Ovary (tissue), 9 donors: Measurements from ENCODE around the gene SRMS. TPM values are rescaled to one million over a fixed set of nuclear protein-coding genes. Genes with fewer than 3 reads are reported as not detected.

ENCODE experiments used
- DNase-seq, 5 donors: peaks; one replicate each; pipeline ENCODE4 v3.0.0-alpha.2; 2019 to 2020
- H3K27ac ChIP-seq, 2 donors: fragments of 200-600 bp; one replicate each; pipeline versions ENCODE4 v1.5.1 to v1.8.0; 2019 to 2022
- H3K27me3 ChIP-seq: fragments of 200-600 bp; one replicate; pipeline ENCODE4 v1.8.0; 2022
- H3K36me3 ChIP-seq: fragments of 200-600 bp; sonication (generic); one replicate; pipeline ENCODE4 v1.5.1; 2019
- H3K4me1 ChIP-seq: one replicate; pipeline ENCODE4 v1.8.1; 2013; ENCODE audit warnings: mild to moderate bottlenecking, moderate library complexity; ENCODE audit not compliant: insufficient read depth
- H3K4me3 ChIP-seq: fragments of 200-600 bp; sonication (generic); one replicate; pipeline ENCODE4 v1.5.1; 2017
- H3K9me3 ChIP-seq, 2 donors: fragments of 200-600 bp in 1 of 2; sonication (generic) in 1 of 2; one replicate each; pipeline versions ENCODE4 v1.5.1 to v1.8.1; 2013 to 2019; ENCODE audit warnings: mild to moderate bottlenecking in 1 of 2, moderate library complexity in 1 of 2
- EP300 ChIP-seq: sonication (generic); formaldehyde crosslinking; IDR thresholded peaks from one replicate; pipeline ENCODE4 v1.6.1; 2017; ENCODE audit warnings: antibody characterized with exemption
- POLR2A ChIP-seq: fragments of 450-650 bp; IDR thresholded peaks from one replicate; pipeline ENCODE4 v1.6.1; 2017; ENCODE audit warnings: antibody characterized with exemption, mild to moderate bottlenecking, moderate library complexity
- WGBS, 3 donors: extraction: QIAGEN DNeasy Blood & Tissue Kit in 1 of 3; methylation state at CpG; one replicate each; pipeline versions ENCODE4 v1.1.5 to v1.1.7; 2013 to 2017; 5-methylcytosine and 5-hydroxymethylcytosine counted together
- intact Hi-C, 4 donors: fragments of 100-400 bp; cut with DNase I; formaldehyde crosslinking; loops; one replicate each; pipeline versions ENCODE4 v1.11.0 to v1.15.1; 2022 to 2023
- polyA plus RNA-seq, 2 donors: library from polyadenylated mRNA; stranded (reverse); fragments of 200-250 nt in 1 of 2; fragments of 350-450 nt in 1 of 2; fragmentation: Illumina TruSeq in 1 of 2; extraction: RNeasy Lipid Tissue Mini Kit (QIAGEN cat#74804) in 1 of 2; gene quantifications; one replicate each; pipeline ENCODE4 v1.2.3, GENCODE V29; 2013 to 2014
- total RNA-seq, 7 donors: library from RNA; depleted of rRNA in 2 of 7; stranded (reverse); fragments of >200 nt in 2 of 7; fragmentation: NEBNext Ultra II Directional in 3 of 7; extraction: Animal tissue kit (Norgen Biotek cat#: 25700) in 3 of 7; gene quantifications; one replicate each; pipeline versions ENCODE4 v1.1.0 to v1.2.4, GENCODE V29; 2016 to 2023
- TF ChIP-seq, protein P1 (sequence below), 3 donors: fragments of 450-650 bp in 2 of 3; fragments of 200-600 bp in 1 of 3; IDR thresholded peaks; one replicate each; pipeline versions ENCODE4 v1.5.1 to v1.8.0; 2016 to 2022; ENCODE audit warnings: antibody characterized with exemption in 3 of 3, mild to moderate bottlenecking in 1 of 3
- donor health status: DM: no; HTN: no; CAD: no; lungs with moderate emphysema.
- donor health status: DM: no; HTN: no; CAD: no.
- donor health status: Bipolar disorder and iron deficiency.
- donor health status: DM: yes; HTN: yes; CAD: no.
- donor health status: DM: no; HTN: no; CAD: no.
- donor health status: DM: yes; HTN: yes; CAD: no.

Gene SRMS
- total and polyA plus RNA-seq, 9 donors, result not detected

DNA sequence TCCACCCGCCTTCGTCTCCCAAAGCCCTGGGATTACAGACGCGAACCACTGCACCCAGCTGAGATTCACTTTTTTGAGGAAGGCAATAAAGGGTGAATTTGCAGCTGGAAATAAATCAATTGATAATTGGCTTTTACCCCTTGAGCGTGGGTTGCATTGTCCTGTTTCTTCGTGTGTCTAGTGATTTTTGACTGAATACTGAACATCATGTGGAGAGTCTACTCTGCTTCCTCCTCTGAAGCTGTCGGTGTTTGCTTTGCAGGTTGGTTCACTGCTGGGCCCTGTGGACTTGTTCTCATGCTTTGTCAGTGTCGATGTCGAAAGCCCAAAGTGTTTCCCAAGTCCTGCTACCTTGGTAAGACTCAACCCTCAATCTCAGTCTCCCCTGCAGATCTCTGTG, 42.9 kb downstream of the SRMS start:
- Histone ChIP-seq H3K27ac (no peak overlapping the region), H3K4me3 (no peak overlapping the region), H3K36me3 (no peaks in the 10 kb centered on the region), H3K4me1 (no peaks in the 10 kb centered on the region), H3K9me3 (peaks cover 0 to 26% of the 10 kb centered on the region in 2 donors), H3K27me3 (no peaks in the 10 kb centered on the region)
- intact Hi-C loops, result no loop called here
- TF ChIP-seq POLR2A (no peak), EP300 (no peak)
- TF ChIP-seq, protein P1, sequence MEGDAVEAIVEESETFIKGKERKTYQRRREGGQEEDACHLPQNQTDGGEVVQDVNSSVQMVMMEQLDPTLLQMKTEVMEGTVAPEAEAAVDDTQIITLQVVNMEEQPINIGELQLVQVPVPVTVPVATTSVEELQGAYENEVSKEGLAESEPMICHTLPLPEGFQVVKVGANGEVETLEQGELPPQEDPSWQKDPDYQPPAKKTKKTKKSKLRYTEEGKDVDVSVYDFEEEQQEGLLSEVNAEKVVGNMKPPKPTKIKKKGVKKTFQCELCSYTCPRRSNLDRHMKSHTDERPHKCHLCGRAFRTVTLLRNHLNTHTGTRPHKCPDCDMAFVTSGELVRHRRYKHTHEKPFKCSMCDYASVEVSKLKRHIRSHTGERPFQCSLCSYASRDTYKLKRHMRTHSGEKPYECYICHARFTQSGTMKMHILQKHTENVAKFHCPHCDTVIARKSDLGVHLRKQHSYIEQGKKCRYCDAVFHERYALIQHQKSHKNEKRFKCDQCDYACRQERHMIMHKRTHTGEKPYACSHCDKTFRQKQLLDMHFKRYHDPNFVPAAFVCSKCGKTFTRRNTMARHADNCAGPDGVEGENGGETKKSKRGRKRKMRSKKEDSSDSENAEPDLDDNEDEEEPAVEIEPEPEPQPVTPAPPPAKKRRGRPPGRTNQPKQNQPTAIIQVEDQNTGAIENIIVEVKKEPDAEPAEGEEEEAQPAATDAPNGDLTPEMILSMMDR (IDR thresholded peaks at IDR 0.05), result no peak
- WGBS, 3 donors, result 85 to 91% (median 85%) methylated on average over 9 of the region's 9 CpGs
- DNase-seq, result no peak

DNA sequence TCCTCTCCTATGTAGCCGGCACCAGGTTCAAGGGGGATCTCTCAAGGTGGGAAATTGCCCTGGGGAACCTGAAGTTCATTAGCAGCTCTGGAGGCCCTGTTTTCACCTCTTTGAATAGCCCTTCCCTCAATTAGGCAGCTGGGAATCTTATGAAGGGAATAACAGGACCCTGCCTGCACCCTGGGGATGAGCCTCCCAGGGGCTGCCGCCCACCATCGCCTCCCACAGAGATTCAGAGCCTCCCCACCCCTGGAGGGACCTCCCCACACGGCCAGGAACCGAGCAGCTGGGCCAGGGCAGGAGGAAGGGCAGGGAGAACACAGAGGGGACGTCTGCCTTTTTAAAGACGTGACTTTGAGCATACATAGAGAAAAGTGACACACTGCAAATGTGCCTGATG, 44.0 kb downstream of the SRMS start:
- no peak overlapping the region for H3K4me3 ChIP-seq
- no peaks in the 10 kb centered on the region for H3K27me3 ChIP-seq
- H3K4me1 ChIP-seq, result peaks cover 2% of the 10 kb centered on the region
- peaks cover 0 to 26% of the 10 kb centered on the region in 2 donors for H3K9me3 ChIP-seq
- no peak overlapping the region for H3K27ac ChIP-seq
- no peaks in the 10 kb centered on the region for H3K36me3 ChIP-seq
- TF ChIP-seq, protein P1 (IDR thresholded peaks at IDR 0.05), result no peak
- TF ChIP-seq EP300, result no peak
- TF ChIP-seq POLR2A, result no peak
- no peak for DNase-seq
- intact Hi-C loops, result no loop called here
- 11 to 21% (median 19%) methylated on average over 7 of the region's 7 CpGs for WGBS, 3 donors

DNA sequence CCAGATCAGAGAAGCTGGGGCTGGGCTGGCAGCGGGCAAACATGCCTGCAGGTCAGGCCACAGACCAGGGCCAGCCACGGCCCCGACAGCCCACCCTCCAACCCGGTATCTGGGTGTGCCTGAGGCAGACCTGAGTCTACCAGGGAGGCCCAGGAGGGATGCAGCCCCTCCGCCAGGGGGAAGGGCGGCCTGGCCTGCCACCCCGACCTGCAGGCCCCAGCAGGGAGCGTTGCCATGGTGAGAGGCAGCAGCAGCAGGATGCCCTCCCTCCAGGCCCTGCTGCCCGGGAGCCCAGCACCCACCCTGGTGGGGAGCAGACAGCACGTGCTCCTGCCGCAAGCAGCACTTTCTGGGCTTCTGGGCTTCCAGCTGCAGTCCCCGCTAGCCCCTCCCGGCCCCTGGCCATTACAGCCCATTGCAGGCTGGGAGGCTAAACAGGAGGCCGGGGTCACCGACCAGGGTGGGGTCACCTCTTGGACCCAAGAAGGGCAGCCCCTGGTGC, 44.8 kb downstream of the SRMS start:
- intact Hi-C loops, result no loop called here
- no peak overlapping the region for H3K4me3 ChIP-seq
- 25 to 40% (median 28%) methylated on average over 12 to 15 of the region's 15 CpGs for WGBS, 3 donors
- H3K4me1 ChIP-seq, result peaks cover 2% of the 10 kb centered on the region
- H3K27me3 ChIP-seq, result no peaks in the 10 kb centered on the region
- no peaks in the 10 kb centered on the region for H3K36me3 ChIP-seq
- TF ChIP-seq EP300, result no peak
- TF ChIP-seq POLR2A, result no peak
- TF ChIP-seq, protein P1 (IDR thresholded peaks at IDR 0.05), result no peak
- DNase-seq, result no peak
- no peak overlapping the region for H3K27ac ChIP-seq
- H3K9me3 ChIP-seq, result peaks cover 0 to 20% of the 10 kb centered on the region in 2 donors

DNA sequence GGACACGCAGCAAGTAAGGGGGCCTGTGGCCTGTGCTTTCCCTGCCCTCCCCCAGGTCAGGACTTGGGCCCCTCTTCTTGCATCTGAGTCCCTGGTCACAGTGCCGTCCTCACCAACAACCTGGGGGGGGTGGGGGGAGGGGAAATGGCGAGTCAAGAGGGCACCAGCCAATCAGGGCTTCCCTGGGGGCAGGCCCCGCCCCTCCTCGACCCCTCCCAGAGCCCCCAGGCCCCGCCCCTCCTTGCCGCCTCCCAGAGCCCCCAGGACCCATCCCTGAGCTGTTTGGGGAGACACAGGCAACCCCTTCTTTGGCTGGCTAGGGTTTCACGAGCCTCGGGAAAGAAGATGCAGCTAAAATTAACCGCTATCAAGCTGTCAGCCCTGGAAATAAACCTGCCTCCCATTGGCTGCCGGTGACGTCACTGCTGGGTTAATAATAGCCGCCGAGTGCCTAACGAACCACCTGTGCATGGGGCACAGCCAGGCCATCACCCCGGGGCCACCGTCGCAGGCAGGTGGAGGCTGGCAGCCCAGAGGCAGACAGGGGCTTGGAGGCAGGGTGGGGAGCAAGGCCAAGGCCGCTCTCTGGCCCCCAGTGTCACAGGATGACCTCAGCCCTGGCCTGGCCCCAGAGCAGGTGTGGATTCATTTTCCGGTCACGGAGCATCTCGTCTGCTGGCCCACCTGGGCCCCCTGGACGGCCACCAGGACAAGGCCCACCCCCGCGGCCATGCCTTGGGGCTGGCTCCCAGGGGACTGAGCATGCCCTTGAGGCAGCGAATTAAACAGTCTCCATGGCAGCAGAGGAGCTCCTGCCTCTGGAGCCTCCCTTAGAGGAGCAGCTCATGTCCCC, 45.5 kb downstream of the SRMS start:
- H3K27me3 ChIP-seq, result no peaks in the 10 kb centered on the region
- TF ChIP-seq EP300 (no peak), POLR2A (no peak)
- TF ChIP-seq, protein P1 (IDR thresholded peaks at IDR 0.05), result no peak
- no peaks in the 10 kb centered on the region for H3K36me3 ChIP-seq
- peaks cover 0 to 17% of the 10 kb centered on the region in 2 donors for H3K9me3 ChIP-seq
- DNase-seq, result no peak
- intact Hi-C loops, result no loop called here
- no peak overlapping the region for H3K4me3 ChIP-seq
- WGBS, 3 donors, result 10 to 19% (median 11%) methylated on average over 25 to 26 of the region's 26 CpGs
- H3K27ac ChIP-seq, result no peak overlapping the region
- H3K4me1 ChIP-seq, result peaks cover 2% of the 10 kb centered on the region
